Endothelial cell of umbilical vein (primary cell): ENCODE results near the gene SLC22A23. TPM values are rescaled to one million over a fixed set of nuclear protein-coding genes. Genes with fewer than 3 reads are reported as not detected.

Experiments
- BruUV-seq: library from RNA; stranded (reverse); fragments of 400-500 nt; replicated peaks from 2 replicates; lab custom pipeline; 2021; lab: Mats Ljungman, UMichigan
- CTCF ChIA-PET: fragments of 300-600, 350-600 bp; sonication (Branson Sonifier 250); formaldehyde crosslinking; loops from one replicate; lab custom pipeline; 2021; ENCODE audit warnings: antibody characterized with exemption, inconsistent platforms; lab: Charles Lee
- POLR2A ChIA-PET: fragments of 300-600, 350-600 bp; sonication (Branson Sonifier 250); formaldehyde crosslinking; loops from one replicate; lab custom pipeline; 2021; ENCODE audit warnings: antibody characterized with exemption, inconsistent platforms; lab: Charles Lee
- DNase-seq: peaks from one replicate; pipeline ENCODE4 v3.0.0-alpha.2; 2011; ENCODE audit warnings: low read depth, low spot score
- FAIRE-seq: peaks from 2 replicates; lab custom pipeline; 2011; peaks lifted over from hg19 to GRCh38; lab: Jason Lieb, UNC
- H2AFZ ChIP-seq: 2 replicates; pipeline ENCODE4 v1.6.0; 2012; ENCODE audit warnings: low read depth, low read length, control low read depth, inconsistent platforms
- H3K27ac ChIP-seq: 2 replicates; pipeline ENCODE4 v1.5.1; 2011; ENCODE audit warnings: low read depth, mild to moderate bottlenecking, control low read depth, low read length, moderate library complexity; ENCODE audit not compliant: insufficient read depth
- H3K27me3 ChIP-seq, 2 experiments: 2 replicates each; pipeline versions ENCODE4 v1.6.0 to v1.6.1; 2011; ENCODE audit warnings: low read length in 2 of 2, mixed read lengths in 1 of 2; ENCODE audit not compliant: control insufficient read depth in 2 of 2, insufficient read depth in 2 of 2
- H3K36me3 ChIP-seq, 2 experiments: 2 replicates in 1 of 2; 3 replicates in 1 of 2; pipeline ENCODE4 v1.5.1; 2011; ENCODE audit warnings: low read length in 2 of 2, mild to moderate bottlenecking in 1 of 2, moderate library complexity in 1 of 2; ENCODE audit not compliant: control insufficient read depth in 2 of 2, insufficient read depth in 2 of 2; ENCODE audit errors: extremely low read depth in 1 of 2
- H3K4me1 ChIP-seq: 3 replicates; pipeline ENCODE4 v1.5.1; 2011; ENCODE audit warnings: mild to moderate bottlenecking, low read length; ENCODE audit not compliant: control insufficient read depth, insufficient read depth; ENCODE audit errors: extremely low read depth
- H3K4me2 ChIP-seq: 2 replicates; pipeline ENCODE4 v1.6.1; 2011; ENCODE audit warnings: low read length, control low read depth, mixed read lengths; ENCODE audit not compliant: insufficient read depth
- H3K4me3 ChIP-seq, 3 experiments: fragments of 200-600 bp in 1 of 3; sonication (generic), shearing (Covaris generic) in 1 of 3; replicated peaks in 1 of 3; 2 replicates each; pipeline ENCODE4 v1.5.1; 2011 to 2016; ENCODE audit warnings: control low read depth in 3 of 3, low read length in 3 of 3, mild to moderate bottlenecking in 2 of 3, inconsistent platforms in 1 of 3, low read depth in 1 of 3, moderate library complexity in 1 of 3; ENCODE audit not compliant: insufficient read depth in 1 of 3
- H3K79me2 ChIP-seq: 2 replicates; pipeline ENCODE4 v1.6.0; 2012; ENCODE audit warnings: low read length, inconsistent platforms; ENCODE audit not compliant: control insufficient read depth, insufficient read depth
- H3K9ac ChIP-seq: replicated peaks from 2 replicates; pipeline ENCODE3; 2011; ENCODE audit warnings: low read length, control low read depth; ENCODE audit not compliant: insufficient read depth; ENCODE audit errors: extremely low read depth
- H3K9me1 ChIP-seq: replicated peaks from 3 replicates; pipeline ENCODE4 v1.6.0; 2011; ENCODE audit warnings: mild to moderate bottlenecking, low read length; ENCODE audit not compliant: control insufficient read depth, insufficient read depth; ENCODE audit errors: extremely low read depth
- H3K9me3 ChIP-seq: replicated peaks from 2 replicates; pipeline ENCODE4 v1.5.1; 2012; ENCODE audit warnings: low read length, inconsistent platforms; ENCODE audit not compliant: control insufficient read depth, insufficient read depth
- H4K20me1 ChIP-seq: replicated peaks from 2 replicates; pipeline ENCODE3; 2011; ENCODE audit warnings: mild to moderate bottlenecking, low read length; ENCODE audit not compliant: control insufficient read depth, insufficient read depth; ENCODE audit errors: extremely low read depth
- CTCF ChIP-seq, 2 donors: IDR thresholded peaks; 1 replicate in 1 of 2; 2 replicates in 1 of 2; pipeline ENCODE4 v1.5.1; 2011; ENCODE audit warnings: low read length in 2 of 2, mild to moderate bottlenecking in 2 of 2, moderate library complexity in 2 of 2, control low read depth in 1 of 2, inconsistent platforms in 1 of 2, low read depth in 1 of 2; ENCODE audit not compliant: insufficient read depth in 1 of 2; ENCODE audit errors: extremely low read depth in 1 of 2
- GATA2 ChIP-seq: IDR thresholded peaks from 2 replicates; pipeline ENCODE4 v1.7.0; 2011; ENCODE audit warnings: low read depth, mild to moderate bottlenecking, moderate library complexity, mixed read lengths, low read length; ENCODE audit not compliant: insufficient read length, insufficient read depth
- JUN ChIP-seq: IDR thresholded peaks from 2 replicates; pipeline ENCODE4 v1.6.1; 2011; ENCODE audit warnings: borderline replicate concordance, low read depth; ENCODE audit not compliant: insufficient read length, insufficient read depth
- POLR2A ChIP-seq: IDR thresholded peaks from 2 replicates; pipeline ENCODE4 v1.6.1; 2012; ENCODE audit warnings: low read depth, mild to moderate bottlenecking, control low read depth, low read length
- POLR2AphosphoS5 ChIP-seq: IDR thresholded peaks from 2 replicates; pipeline ENCODE4 v1.6.1; 2012; ENCODE audit warnings: low read depth, mild to moderate bottlenecking, control low read depth, low read length, moderate library complexity; ENCODE audit not compliant: insufficient read depth
- dilution Hi-C: fragments of 300-500 bp; cut with MboI; formaldehyde crosslinking; loops from one replicate; pipeline ENCODE4 v1.15.0; 2019; ENCODE audit warnings: low sequenced_read_pairs; ENCODE audit not compliant: extremely low pct_ligation_motif_present
- intact Hi-C: fragments of 100-400 bp; cut with micrococcal nuclease; formaldehyde crosslinking; loops from one replicate; pipeline ENCODE4 v1.10.0; 2022
- polyA plus RNA-seq, 4 experiments: library from polyadenylated mRNA; depleted of rRNA in 3 of 4; stranded (reverse) in 3 of 4; unstranded in 1 of 4; fragments of >200 nt; gene quantifications; 2 replicates each; pipeline versions ENCODE4 v1.2.1 to v1.2.3, GENCODE V29; 2011 to 2012; ENCODE audit warnings: missing spikeins in 1 of 4
- total RNA-seq: library from RNA; stranded (reverse); gene quantifications from 2 replicates; pipeline ENCODE4 v1.2.3, GENCODE V29; 2021

SLC22A23 gene
- total and polyA plus RNA-seq, 2 donors (not counting 3 experiments of a cell fraction or from before 2014, with no cell fraction given), result 4.2 to 14.3 TPM

DNA sequence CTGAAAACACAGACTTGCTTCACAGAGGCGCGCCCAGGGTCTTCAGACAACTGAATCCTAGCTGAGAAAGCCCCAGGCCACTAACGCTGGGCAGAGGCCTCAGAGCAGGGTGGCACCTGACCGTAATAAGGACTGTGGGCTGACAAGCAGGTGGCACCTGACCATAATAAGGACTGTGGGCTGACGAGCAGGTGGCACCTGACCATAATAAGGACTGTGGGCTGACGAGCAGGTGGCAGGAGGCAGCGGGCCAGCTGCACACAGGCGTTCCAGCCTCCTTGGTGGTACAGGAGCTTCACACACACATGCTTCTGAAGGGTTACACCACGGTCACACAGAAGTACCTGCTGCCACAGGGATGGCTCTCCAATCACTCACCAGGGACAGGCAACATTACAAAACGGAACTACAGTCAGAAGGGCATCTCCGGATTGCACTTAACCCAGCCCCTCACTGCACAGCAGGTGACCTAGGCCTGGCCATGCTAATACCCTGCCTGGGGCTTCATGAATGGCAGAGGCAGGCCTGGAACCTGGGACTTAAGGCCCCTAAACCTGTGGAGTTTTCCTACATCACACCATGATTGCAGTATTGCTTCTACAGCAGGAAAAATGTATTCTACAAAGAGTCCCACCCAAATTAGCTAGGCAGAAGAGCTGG is 147.3 kb downstream of the SLC22A23 start:
- no peak overlapping the region for H3K4me2 ChIP-seq
- BruUV-seq, result no TSS peak
- H3K79me2 ChIP-seq, result no peaks in the 10 kb centered on the region
- CTCF ChIA-PET, result interaction anchor here (1.1 kb wide), 1 partner anchor 101 kb away, joined by 4 read pairs; no protein-coding TSS in a partner anchor
- H2AFZ ChIP-seq, result no peak overlapping the region
- no peak overlapping the region for H3K4me3 ChIP-seq
- POLR2A ChIA-PET, result no interaction called here
- no peaks in the 10 kb centered on the region for H3K27me3 ChIP-seq
- H3K4me1 ChIP-seq, result no peaks in the 10 kb centered on the region
- DNase-seq (no peak), FAIRE-seq (no peak)
- intact Hi-C loops, result loop anchor here (1.0 kb wide), 1 partner anchor 21 kb away; no protein-coding TSS in a partner anchor
- peaks cover 0 to 1% of the 10 kb centered on the region in 2 experiments for H3K36me3 ChIP-seq
- TF ChIP-seq CTCF (IDR thresholded peaks at IDR 0.05; ENCODE audit: extremely low read depth in 1 of 2, insufficient read depth in 1 of 2, low read depth in 1 of 2, low read length in 2 of 2) (no peak), GATA2 (no peak), POLR2A (no peak), POLR2AphosphoS5 (no peak)
- no peaks in the 10 kb centered on the region for H4K20me1 ChIP-seq
- H3K9me1 ChIP-seq, result no peaks in the 10 kb centered on the region
- no peak overlapping the region for H3K27ac ChIP-seq
- dilution Hi-C loops, result no loop called here
- H3K9me3 ChIP-seq, result no peaks in the 10 kb centered on the region
- no peak overlapping the region for H3K9ac ChIP-seq

DNA sequence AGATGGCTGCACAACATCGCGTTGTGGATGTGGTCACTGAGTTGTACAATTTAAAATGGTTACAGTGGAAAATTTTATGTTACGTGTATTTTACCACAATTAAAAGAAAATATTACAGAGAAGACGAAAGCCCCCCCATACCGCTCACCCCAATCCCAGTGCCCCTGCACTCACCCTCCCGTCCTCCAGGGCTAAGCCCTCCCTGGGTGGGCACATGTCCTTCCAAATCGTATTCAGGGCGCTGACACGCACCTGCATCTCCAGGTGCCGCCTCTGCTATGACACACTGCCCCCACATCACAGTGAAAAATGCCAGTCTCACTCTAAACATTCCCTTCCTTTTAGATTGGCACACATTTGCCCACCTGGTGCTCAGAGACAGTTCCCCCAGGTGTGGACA is 148.7 kb downstream of the SLC22A23 start:
- no peak overlapping the region for H3K9ac ChIP-seq
- H3K4me2 ChIP-seq, result no peak overlapping the region
- H3K27me3 ChIP-seq, result no peaks in the 10 kb centered on the region
- no peaks in the 10 kb centered on the region for H3K4me1 ChIP-seq
- H3K36me3 ChIP-seq, result peaks cover 0 to 1% of the 10 kb centered on the region in 2 experiments
- dilution Hi-C loops (no loop called here), intact Hi-C loops (no loop called here)
- BruUV-seq, result no TSS peak
- H4K20me1 ChIP-seq, result no peaks in the 10 kb centered on the region
- no peaks in the 10 kb centered on the region for H3K79me2 ChIP-seq
- H3K27ac ChIP-seq, result no peak overlapping the region
- ChIA-PET CTCF (no interaction called here), POLR2A (no interaction called here)
- FAIRE-seq (no peak), DNase-seq (no peak)
- no peak overlapping the region for H2AFZ ChIP-seq
- no peaks in the 10 kb centered on the region for H3K9me1 ChIP-seq
- H3K4me3 ChIP-seq, result no peak overlapping the region
- TF ChIP-seq JUN (no peak), POLR2A (no peak)
- H3K9me3 ChIP-seq, result no peaks in the 10 kb centered on the region
